HepG2 (cell line): ENCODE measurements around the gene ERMP1. TPM values are rescaled to one million over a fixed set of nuclear protein-coding genes. Genes with fewer than 3 reads are reported as not detected.

Experiments
- ATF7 ChIP-seq, 2 experiments: fragments of 450-650 bp in 1 of 2; sonication (generic) in 1 of 2; formaldehyde crosslinking in 1 of 2; IDR thresholded peaks; 2 replicates each; pipeline versions ENCODE4 v1.4.0 to v1.6.1; 2016 to 2020; ENCODE audit warnings: antibody characterized with exemption in 1 of 2, mild to moderate bottlenecking in 1 of 2, missing genetic modification reagents in 1 of 2
- EHMT2 ChIP-seq: fragments of 200-600 bp; sonication (generic); IDR thresholded peaks from 2 replicates; pipeline ENCODE4 v1.7.0; 2017; ENCODE audit warnings: antibody characterized with exemption, low read depth, low read length, borderline replicate concordance
- HNRNPH1 ChIP-seq: fragments of 200-400 bp; formaldehyde crosslinking; optimal IDR thresholded peaks from 2 replicates; pipeline ENCODE3; 2017; ENCODE audit warnings: mild to moderate bottlenecking, low read depth, low read length
- HOXA7 ChIP-seq: sonication (generic); formaldehyde crosslinking; IDR thresholded peaks from 2 replicates; pipeline ENCODE4 v1.8.1; 2022; ENCODE audit warnings: mild to moderate bottlenecking, missing genetic modification reagents, moderate library complexity
- MAZ ChIP-seq, 2 experiments: sonication (generic) in 1 of 2; formaldehyde crosslinking in 1 of 2; IDR thresholded peaks; 2 replicates each; pipeline versions ENCODE4 v1.5.0 to v1.6.1; 2012 to 2020; ENCODE audit warnings: low read depth in 2 of 2, mild to moderate bottlenecking in 2 of 2, borderline replicate concordance in 1 of 2, improper control_type of control experiment in 1 of 2, low read length in 1 of 2, missing genetic modification reagents in 1 of 2, moderate library complexity in 1 of 2
- NKX3-1 ChIP-seq: sonication (generic); formaldehyde crosslinking; IDR thresholded peaks from 2 replicates; pipeline ENCODE4 v1.5.0; 2020; ENCODE audit warnings: missing genetic modification reagents
- RBAK ChIP-seq: sonication (generic); formaldehyde crosslinking; IDR thresholded peaks from 2 replicates; pipeline ENCODE4 v1.5.1; 2020; ENCODE audit warnings: mild to moderate bottlenecking, missing genetic modification reagents
- REPIN1 ChIP-seq: sonication (generic); formaldehyde crosslinking; IDR thresholded peaks from 2 replicates; pipeline ENCODE4 v1.8.0; 2022; ENCODE audit warnings: missing genetic modification reagents, low read depth, mild to moderate bottlenecking, borderline replicate concordance
- RFX5 ChIP-seq: IDR thresholded peaks from 2 replicates; pipeline ENCODE4 v1.6.1; 2011; ENCODE audit warnings: low read depth, low read length, improper control_type of control experiment
- SSRP1 ChIP-seq: IDR thresholded peaks from 2 replicates; pipeline ENCODE4 v1.6.1; 2016; ENCODE audit warnings: control low read depth
- STAT5B ChIP-seq: sonication (generic); formaldehyde crosslinking; IDR thresholded peaks from 2 replicates; pipeline ENCODE4 v1.4.0; 2020; ENCODE audit warnings: missing genetic modification reagents
- WIZ ChIP-seq: sonication (generic); formaldehyde crosslinking; IDR thresholded peaks from 2 replicates; pipeline ENCODE4 v1.5.1; 2020; ENCODE audit warnings: mild to moderate bottlenecking, missing genetic modification reagents
- ZNF264 ChIP-seq: sonication (generic); formaldehyde crosslinking; IDR thresholded peaks from 2 replicates; pipeline ENCODE4 v1.4.0; 2020; ENCODE audit warnings: missing genetic modification reagents
- ZNF282 ChIP-seq: fragments of 450-650 bp; IDR thresholded peaks from 2 replicates; pipeline ENCODE4 v1.6.1; 2018; ENCODE audit not compliant: partially characterized antibody
- ZNF569 ChIP-seq: sonication (generic); formaldehyde crosslinking; IDR thresholded peaks from 2 replicates; pipeline ENCODE4 v1.5.0; 2020; ENCODE audit warnings: mild to moderate bottlenecking, missing genetic modification reagents, moderate library complexity, borderline replicate concordance
- ZNF737 ChIP-seq: sonication (generic); formaldehyde crosslinking; IDR thresholded peaks from 2 replicates; pipeline ENCODE4 v1.5.0; 2020; ENCODE audit warnings: missing genetic modification reagents, mild to moderate bottlenecking, borderline replicate concordance
- ZNF792 ChIP-seq: IDR thresholded peaks from 2 replicates; pipeline ENCODE4 v1.6.1; 2016
- ZSCAN21 ChIP-seq: sonication (generic); formaldehyde crosslinking; IDR thresholded peaks from 2 replicates; pipeline ENCODE4 v1.8.0; 2022; ENCODE audit warnings: mild to moderate bottlenecking, missing genetic modification reagents, moderate library complexity, borderline replicate concordance
- polyA plus RNA-seq, 8 experiments: library from polyadenylated mRNA; depleted of rRNA in 3 of 8; stranded (reverse) in 7 of 8; unstranded in 1 of 8; fragments of >200 nt; fragmentation: Illumina TruSeq in 4 of 8; extraction: Trizol in 4 of 8; gene quantifications; 2 replicates each; pipeline versions ENCODE4 v1.2.1 to v1.2.3, GENCODE V29; 2011 to 2016; ENCODE audit warnings: low read depth in 4 of 8, missing spikeins in 1 of 8, mixed read lengths in 1 of 8; ENCODE audit not compliant: insufficient read depth in 1 of 8
- total RNA-seq, 5 experiments: library from RNA; depleted of rRNA; stranded (reverse); fragments of >200 nt; fragmentation: Illumina TruSeq; extraction: Trizol; gene quantifications; 2 replicates each; pipeline ENCODE4 v1.2.3, GENCODE V29; 2016; ENCODE audit warnings: low read depth in 1 of 5
- TF ChIP-seq, protein P1 (sequence below): sonication (generic); formaldehyde crosslinking; IDR thresholded peaks from 2 replicates; pipeline ENCODE4 v1.8.0; 2022; ENCODE audit warnings: mild to moderate bottlenecking, missing genetic modification reagents
- TF ChIP-seq, protein P2 (sequence below): sonication (generic); formaldehyde crosslinking; IDR thresholded peaks from 2 replicates; pipeline ENCODE4 v1.4.0; 2020; ENCODE audit warnings: missing genetic modification reagents
- TF ChIP-seq, protein P3 (sequence below): sonication (generic); formaldehyde crosslinking; IDR thresholded peaks from 2 replicates; pipeline ENCODE4 v1.5.1; 2020; ENCODE audit warnings: mild to moderate bottlenecking, moderate library complexity, missing genetic modification reagents
- TF ChIP-seq, protein P4 (sequence below): sonication (generic); formaldehyde crosslinking; IDR thresholded peaks from 2 replicates; pipeline ENCODE4 v1.9.0; 2021; ENCODE audit warnings: missing genetic modification reagents, mild to moderate bottlenecking, borderline replicate concordance
- TF ChIP-seq, protein P5 (sequence below), 2 experiments: fragments of 450-650 bp in 1 of 2; sonication (generic) in 1 of 2; formaldehyde crosslinking; IDR thresholded peaks; 2 replicates each; pipeline versions ENCODE4 v1.5.0 to v1.8.0; 2020 to 2022; ENCODE audit warnings: mild to moderate bottlenecking in 1 of 2, missing genetic modification reagents in 1 of 2
- TF ChIP-seq, protein P6 (sequence below): sonication (generic); formaldehyde crosslinking; IDR thresholded peaks from 2 replicates; pipeline ENCODE4 v1.4.0; 2020; ENCODE audit warnings: missing genetic modification reagents

ERMP1 gene
- total and polyA plus RNA-seq, 2 of the 13 experiments (the other 11 are each of a cell fraction or from before 2014, with no cell fraction given), result 40.9 to 65.4 TPM

DNA sequence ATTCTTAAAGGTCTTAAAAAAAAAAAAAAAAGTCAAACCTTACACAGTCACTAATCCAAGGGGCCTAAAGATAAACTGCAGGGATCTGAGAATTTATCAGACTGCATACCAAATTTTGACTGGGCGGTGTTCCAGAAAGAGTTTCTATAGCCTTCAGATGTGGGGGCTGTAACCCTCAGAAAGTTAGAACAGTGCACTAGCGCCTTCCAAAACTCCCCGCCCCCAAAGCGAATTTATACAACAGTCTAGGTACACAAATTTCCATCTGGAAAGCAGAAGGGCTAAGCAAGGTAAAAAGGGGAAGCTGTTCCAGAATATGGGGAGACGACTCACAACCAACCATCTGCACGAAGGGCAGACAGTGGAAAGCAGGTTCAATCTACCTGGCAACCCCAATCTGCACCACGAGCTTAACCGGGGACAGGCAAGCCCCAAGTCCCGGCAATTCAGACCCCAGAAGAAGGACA lies 813 bp downstream of the ERMP1 start (continued):
- TF ChIP-seq, protein P1, sequence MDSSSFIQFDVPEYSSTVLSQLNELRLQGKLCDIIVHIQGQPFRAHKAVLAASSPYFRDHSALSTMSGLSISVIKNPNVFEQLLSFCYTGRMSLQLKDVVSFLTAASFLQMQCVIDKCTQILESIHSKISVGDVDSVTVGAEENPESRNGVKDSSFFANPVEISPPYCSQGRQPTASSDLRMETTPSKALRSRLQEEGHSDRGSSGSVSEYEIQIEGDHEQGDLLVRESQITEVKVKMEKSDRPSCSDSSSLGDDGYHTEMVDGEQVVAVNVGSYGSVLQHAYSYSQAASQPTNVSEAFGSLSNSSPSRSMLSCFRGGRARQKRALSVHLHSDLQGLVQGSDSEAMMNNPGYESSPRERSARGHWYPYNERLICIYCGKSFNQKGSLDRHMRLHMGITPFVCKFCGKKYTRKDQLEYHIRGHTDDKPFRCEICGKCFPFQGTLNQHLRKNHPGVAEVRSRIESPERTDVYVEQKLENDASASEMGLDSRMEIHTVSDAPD, result no peak
- TF ChIP-seq ZNF569 (CRISPR knock-in tag), result no peak
- TF ChIP-seq RFX5, result 0 out of 2 replicates have a peak, but pooled peaks have one; percentile 33
- no peak for TF ChIP-seq WIZ
- TF ChIP-seq, protein P2, sequence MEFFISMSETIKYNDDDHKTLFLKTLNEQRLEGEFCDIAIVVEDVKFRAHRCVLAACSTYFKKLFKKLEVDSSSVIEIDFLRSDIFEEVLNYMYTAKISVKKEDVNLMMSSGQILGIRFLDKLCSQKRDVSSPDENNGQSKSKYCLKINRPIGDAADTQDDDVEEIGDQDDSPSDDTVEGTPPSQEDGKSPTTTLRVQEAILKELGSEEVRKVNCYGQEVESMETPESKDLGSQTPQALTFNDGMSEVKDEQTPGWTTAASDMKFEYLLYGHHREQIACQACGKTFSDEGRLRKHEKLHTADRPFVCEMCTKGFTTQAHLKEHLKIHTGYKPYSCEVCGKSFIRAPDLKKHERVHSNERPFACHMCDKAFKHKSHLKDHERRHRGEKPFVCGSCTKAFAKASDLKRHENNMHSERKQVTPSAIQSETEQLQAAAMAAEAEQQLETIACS, result no peak
- no peak for TF ChIP-seq ZSCAN21 (CRISPR knock-in tag)
- TF ChIP-seq STAT5B, result no peak
- no peak for TF ChIP-seq ZNF282
- no peak for TF ChIP-seq HOXA7 (CRISPR knock-in tag)
- TF ChIP-seq ZNF737 (CRISPR knock-in tag), result no peak
- no peak for TF ChIP-seq HNRNPH1
- TF ChIP-seq MAZ (IDR thresholded peaks at IDR 0.05; ENCODE audit: borderline replicate concordance, low read depth, low read length), result no peak
- TF ChIP-seq MAZ (CRISPR knock-in tag; IDR thresholded peaks at IDR 0.05; ENCODE audit: low read depth), result no peak
- TF ChIP-seq, protein P3, sequence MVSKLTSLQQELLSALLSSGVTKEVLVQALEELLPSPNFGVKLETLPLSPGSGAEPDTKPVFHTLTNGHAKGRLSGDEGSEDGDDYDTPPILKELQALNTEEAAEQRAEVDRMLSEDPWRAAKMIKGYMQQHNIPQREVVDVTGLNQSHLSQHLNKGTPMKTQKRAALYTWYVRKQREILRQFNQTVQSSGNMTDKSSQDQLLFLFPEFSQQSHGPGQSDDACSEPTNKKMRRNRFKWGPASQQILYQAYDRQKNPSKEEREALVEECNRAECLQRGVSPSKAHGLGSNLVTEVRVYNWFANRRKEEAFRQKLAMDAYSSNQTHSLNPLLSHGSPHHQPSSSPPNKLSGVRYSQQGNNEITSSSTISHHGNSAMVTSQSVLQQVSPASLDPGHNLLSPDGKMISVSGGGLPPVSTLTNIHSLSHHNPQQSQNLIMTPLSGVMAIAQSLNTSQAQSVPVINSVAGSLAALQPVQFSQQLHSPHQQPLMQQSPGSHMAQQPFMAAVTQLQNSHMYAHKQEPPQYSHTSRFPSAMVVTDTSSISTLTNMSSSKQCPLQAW, result no peak
- no peak for TF ChIP-seq RBAK (CRISPR knock-in tag)
- no peak for TF ChIP-seq REPIN1 (CRISPR knock-in tag)
- no peak for TF ChIP-seq ZNF792 (CRISPR knock-in tag)
- no peak for TF ChIP-seq ATF7 (IDR thresholded peaks at IDR 0.05)
- no peak for TF ChIP-seq ATF7 (CRISPR knock-in tag; IDR thresholded peaks at IDR 0.05)
- TF ChIP-seq NKX3-1 (CRISPR knock-in tag), result no peak
- TF ChIP-seq ZNF264 (CRISPR knock-in tag), result peak; percentile 14; the same call in 1 of the 2 replicates
- no peak for TF ChIP-seq EHMT2
- TF ChIP-seq, protein P4, sequence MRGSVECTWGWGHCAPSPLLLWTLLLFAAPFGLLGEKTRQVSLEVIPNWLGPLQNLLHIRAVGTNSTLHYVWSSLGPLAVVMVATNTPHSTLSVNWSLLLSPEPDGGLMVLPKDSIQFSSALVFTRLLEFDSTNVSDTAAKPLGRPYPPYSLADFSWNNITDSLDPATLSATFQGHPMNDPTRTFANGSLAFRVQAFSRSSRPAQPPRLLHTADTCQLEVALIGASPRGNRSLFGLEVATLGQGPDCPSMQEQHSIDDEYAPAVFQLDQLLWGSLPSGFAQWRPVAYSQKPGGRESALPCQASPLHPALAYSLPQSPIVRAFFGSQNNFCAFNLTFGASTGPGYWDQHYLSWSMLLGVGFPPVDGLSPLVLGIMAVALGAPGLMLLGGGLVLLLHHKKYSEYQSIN (CRISPR knock-in tag), result no peak
- no peak for TF ChIP-seq SSRP1
- TF ChIP-seq, protein P5, sequence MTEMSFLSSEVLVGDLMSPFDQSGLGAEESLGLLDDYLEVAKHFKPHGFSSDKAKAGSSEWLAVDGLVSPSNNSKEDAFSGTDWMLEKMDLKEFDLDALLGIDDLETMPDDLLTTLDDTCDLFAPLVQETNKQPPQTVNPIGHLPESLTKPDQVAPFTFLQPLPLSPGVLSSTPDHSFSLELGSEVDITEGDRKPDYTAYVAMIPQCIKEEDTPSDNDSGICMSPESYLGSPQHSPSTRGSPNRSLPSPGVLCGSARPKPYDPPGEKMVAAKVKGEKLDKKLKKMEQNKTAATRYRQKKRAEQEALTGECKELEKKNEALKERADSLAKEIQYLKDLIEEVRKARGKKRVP (CRISPR knock-in tag; IDR thresholded peaks at IDR 0.05), result no peak
- TF ChIP-seq, protein P6, sequence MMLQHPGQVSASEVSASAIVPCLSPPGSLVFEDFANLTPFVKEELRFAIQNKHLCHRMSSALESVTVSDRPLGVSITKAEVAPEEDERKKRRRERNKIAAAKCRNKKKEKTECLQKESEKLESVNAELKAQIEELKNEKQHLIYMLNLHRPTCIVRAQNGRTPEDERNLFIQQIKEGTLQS (CRISPR knock-in tag), result no peak
